ENCODE results near the gene P4HB.

P4HB gene

GRCh38 chr17:81831563-81831956, 28.8 kb downstream of the P4HB start:
- no peak for ATAC-seq
- no peak for TF ChIP-seq ARNTL (CRISPR knock-in tag; IDR thresholded peaks at IDR 0.05; ENCODE audit: borderline replicate concordance, low read depth)
- no peak for TF ChIP-seq BACH2 (CRISPR knock-in tag; IDR thresholded peaks at IDR 0.05; ENCODE audit: borderline replicate concordance)
- no peak for TF ChIP-seq PATZ1 (CRISPR knock-in tag; IDR thresholded peaks at IDR 0.05; ENCODE audit: borderline replicate concordance)
- TF ChIP-seq CSDC2 (CRISPR knock-in tag; IDR thresholded peaks at IDR 0.05) = no peak
- no peak for TF ChIP-seq RARB (CRISPR knock-in tag; IDR thresholded peaks at IDR 0.05)
- no peak for TF ChIP-seq TSHZ2 (CRISPR knock-in tag; IDR thresholded peaks at IDR 0.05)
- no peak for TF ChIP-seq TOX (CRISPR knock-in tag; IDR thresholded peaks at IDR 0.05; ENCODE audit: borderline replicate concordance)
- no peak for TF ChIP-seq ZC3H10 (CRISPR knock-in tag; IDR thresholded peaks at IDR 0.05)
- TF ChIP-seq ESRRG (CRISPR knock-in tag; IDR thresholded peaks at IDR 0.05) = no peak
- TF ChIP-seq ISL1 (CRISPR knock-in tag; IDR thresholded peaks at IDR 0.05) = no peak
- TF ChIP-seq CREB5 (CRISPR knock-in tag; IDR thresholded peaks at IDR 0.05; ENCODE audit: low read depth) = no peak
- no peak for TF ChIP-seq GLIS3 (CRISPR knock-in tag; IDR thresholded peaks at IDR 0.05)
- no peak for TF ChIP-seq CSRNP3 (CRISPR knock-in tag; IDR thresholded peaks at IDR 0.05)
- TF ChIP-seq ZNF8 (CRISPR knock-in tag; IDR thresholded peaks at IDR 0.05) = no peak

- ATAC-seq = no peak
- TF ChIP-seq TSHZ2 (CRISPR knock-in tag; IDR thresholded peaks at IDR 0.05) (no peak), TCF4 (CRISPR knock-in tag; IDR thresholded peaks at IDR 0.05; ENCODE audit: borderline replicate concordance) (no peak), GLIS3 (CRISPR knock-in tag; IDR thresholded peaks at IDR 0.05) (no peak), ZFP3 (CRISPR knock-in tag; IDR thresholded peaks at IDR 0.05) (no peak), ZFP30 (CRISPR knock-in tag; IDR thresholded peaks at IDR 0.05) (no peak), CREB5 (CRISPR knock-in tag; IDR thresholded peaks at IDR 0.05; ENCODE audit: low read depth) (no peak), CSRNP3 (CRISPR knock-in tag; IDR thresholded peaks at IDR 0.05) (no peak), POU6F1 (CRISPR knock-in tag; IDR thresholded peaks at IDR 0.05; ENCODE audit: borderline replicate concordance, low read depth) (no peak), SNAI2 (CRISPR knock-in tag; IDR thresholded peaks at IDR 0.05) (no peak), PATZ1 (CRISPR knock-in tag; IDR thresholded peaks at IDR 0.05; ENCODE audit: borderline replicate concordance) (no peak)
Observed at GRCh38 chr17:81829858-81830257, 30.5 kb downstream of the P4HB start.

All from SK-N-SH treated with all-trans-retinoic acid at 6 μM for 48 hours (cell line).